Ovary (tissue), 9 donors: ENCODE results near the gene G3BP1. TPM values are rescaled to one million over a fixed set of nuclear protein-coding genes. Genes with fewer than 3 reads are reported as not detected.

ENCODE experiments used
- DNase-seq, 5 donors: peaks; one replicate each; pipeline ENCODE4 v3.0.0-alpha.2; 2019 to 2020
- H3K27ac ChIP-seq, 2 donors: fragments of 200-600 bp; one replicate each; pipeline versions ENCODE4 v1.5.1 to v1.8.0; 2019 to 2022
- H3K27me3 ChIP-seq: fragments of 200-600 bp; one replicate; pipeline ENCODE4 v1.8.0; 2022
- H3K36me3 ChIP-seq: fragments of 200-600 bp; sonication (generic); one replicate; pipeline ENCODE4 v1.5.1; 2019
- H3K4me1 ChIP-seq: one replicate; pipeline ENCODE4 v1.8.1; 2013; ENCODE audit warnings: mild to moderate bottlenecking, moderate library complexity; ENCODE audit not compliant: insufficient read depth
- H3K4me3 ChIP-seq: fragments of 200-600 bp; sonication (generic); one replicate; pipeline ENCODE4 v1.5.1; 2017
- H3K9me3 ChIP-seq, 2 donors: fragments of 200-600 bp in 1 of 2; sonication (generic) in 1 of 2; one replicate each; pipeline versions ENCODE4 v1.5.1 to v1.8.1; 2013 to 2019; ENCODE audit warnings: mild to moderate bottlenecking in 1 of 2, moderate library complexity in 1 of 2
- EP300 ChIP-seq: sonication (generic); formaldehyde crosslinking; IDR thresholded peaks from one replicate; pipeline ENCODE4 v1.6.1; 2017; ENCODE audit warnings: antibody characterized with exemption
- POLR2A ChIP-seq: fragments of 450-650 bp; IDR thresholded peaks from one replicate; pipeline ENCODE4 v1.6.1; 2017; ENCODE audit warnings: antibody characterized with exemption, mild to moderate bottlenecking, moderate library complexity
- WGBS, 3 donors: extraction: QIAGEN DNeasy Blood & Tissue Kit in 1 of 3; methylation state at CpG; one replicate each; pipeline versions ENCODE4 v1.1.5 to v1.1.7; 2013 to 2017; 5-methylcytosine and 5-hydroxymethylcytosine counted together
- intact Hi-C, 4 donors: fragments of 100-400 bp; cut with DNase I; formaldehyde crosslinking; loops; one replicate each; pipeline versions ENCODE4 v1.11.0 to v1.15.1; 2022 to 2023
- polyA plus RNA-seq, 2 donors: library from polyadenylated mRNA; stranded (reverse); fragments of 200-250 nt in 1 of 2; fragments of 350-450 nt in 1 of 2; fragmentation: Illumina TruSeq in 1 of 2; extraction: RNeasy Lipid Tissue Mini Kit (QIAGEN cat#74804) in 1 of 2; gene quantifications; one replicate each; pipeline ENCODE4 v1.2.3, GENCODE V29; 2013 to 2014
- total RNA-seq, 7 donors: library from RNA; depleted of rRNA in 2 of 7; stranded (reverse); fragments of >200 nt in 2 of 7; fragmentation: NEBNext Ultra II Directional in 3 of 7; extraction: Animal tissue kit (Norgen Biotek cat#: 25700) in 3 of 7; gene quantifications; one replicate each; pipeline versions ENCODE4 v1.1.0 to v1.2.4, GENCODE V29; 2016 to 2023
- TF ChIP-seq, protein P1 (sequence below), 3 donors: fragments of 450-650 bp in 2 of 3; fragments of 200-600 bp in 1 of 3; IDR thresholded peaks; one replicate each; pipeline versions ENCODE4 v1.5.1 to v1.8.0; 2016 to 2022; ENCODE audit warnings: antibody characterized with exemption in 3 of 3, mild to moderate bottlenecking in 1 of 3
- donor health status: DM: no; HTN: no; CAD: no; lungs with moderate emphysema.
- donor health status: DM: no; HTN: no; CAD: no.
- donor health status: Bipolar disorder and iron deficiency.
- donor health status: DM: yes; HTN: yes; CAD: no.
- donor health status: DM: no; HTN: no; CAD: no.
- donor health status: DM: yes; HTN: yes; CAD: no.

The G3BP1 gene
- total and polyA plus RNA-seq, 9 donors = 31.0 to 224 (median 153) TPM

DNA sequence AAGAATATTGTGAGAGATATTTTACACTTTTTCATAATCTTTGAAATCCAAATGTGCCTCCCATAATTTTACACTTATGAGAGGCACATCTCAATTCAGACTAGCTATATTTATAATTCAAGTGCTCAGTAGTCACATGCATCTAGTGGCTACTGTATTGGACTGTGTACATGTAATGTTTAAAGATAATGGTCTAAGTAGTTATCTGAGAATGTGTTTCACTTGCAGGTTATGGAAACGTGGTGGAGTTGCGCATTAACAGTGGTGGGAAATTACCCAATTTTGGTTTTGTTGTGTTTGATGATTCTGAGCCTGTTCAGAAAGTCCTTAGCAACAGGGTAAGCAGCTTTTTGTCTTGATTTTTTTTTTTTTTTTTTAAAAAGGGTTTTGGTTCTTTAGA, 28.8 kb downstream of the G3BP1 start:
- intact Hi-C loops = no loop called here
- Histone ChIP-seq H3K36me3 (no peaks in the 10 kb centered on the region), H3K27ac (no peak overlapping the region), H3K27me3 (no peaks in the 10 kb centered on the region), H3K9me3 (no peaks in the 10 kb centered on the region), H3K4me3 (no peak overlapping the region), H3K4me1 (peaks cover 1% of the 10 kb centered on the region)
- 76 to 78% (median 78%) methylated on average over 2 of the region's 2 CpGs for WGBS, 3 donors
- TF ChIP-seq POLR2A (no peak), EP300 (no peak)
- TF ChIP-seq, protein P1, sequence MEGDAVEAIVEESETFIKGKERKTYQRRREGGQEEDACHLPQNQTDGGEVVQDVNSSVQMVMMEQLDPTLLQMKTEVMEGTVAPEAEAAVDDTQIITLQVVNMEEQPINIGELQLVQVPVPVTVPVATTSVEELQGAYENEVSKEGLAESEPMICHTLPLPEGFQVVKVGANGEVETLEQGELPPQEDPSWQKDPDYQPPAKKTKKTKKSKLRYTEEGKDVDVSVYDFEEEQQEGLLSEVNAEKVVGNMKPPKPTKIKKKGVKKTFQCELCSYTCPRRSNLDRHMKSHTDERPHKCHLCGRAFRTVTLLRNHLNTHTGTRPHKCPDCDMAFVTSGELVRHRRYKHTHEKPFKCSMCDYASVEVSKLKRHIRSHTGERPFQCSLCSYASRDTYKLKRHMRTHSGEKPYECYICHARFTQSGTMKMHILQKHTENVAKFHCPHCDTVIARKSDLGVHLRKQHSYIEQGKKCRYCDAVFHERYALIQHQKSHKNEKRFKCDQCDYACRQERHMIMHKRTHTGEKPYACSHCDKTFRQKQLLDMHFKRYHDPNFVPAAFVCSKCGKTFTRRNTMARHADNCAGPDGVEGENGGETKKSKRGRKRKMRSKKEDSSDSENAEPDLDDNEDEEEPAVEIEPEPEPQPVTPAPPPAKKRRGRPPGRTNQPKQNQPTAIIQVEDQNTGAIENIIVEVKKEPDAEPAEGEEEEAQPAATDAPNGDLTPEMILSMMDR (IDR thresholded peaks at IDR 0.05) = no peak
- no peak for DNase-seq

DNA sequence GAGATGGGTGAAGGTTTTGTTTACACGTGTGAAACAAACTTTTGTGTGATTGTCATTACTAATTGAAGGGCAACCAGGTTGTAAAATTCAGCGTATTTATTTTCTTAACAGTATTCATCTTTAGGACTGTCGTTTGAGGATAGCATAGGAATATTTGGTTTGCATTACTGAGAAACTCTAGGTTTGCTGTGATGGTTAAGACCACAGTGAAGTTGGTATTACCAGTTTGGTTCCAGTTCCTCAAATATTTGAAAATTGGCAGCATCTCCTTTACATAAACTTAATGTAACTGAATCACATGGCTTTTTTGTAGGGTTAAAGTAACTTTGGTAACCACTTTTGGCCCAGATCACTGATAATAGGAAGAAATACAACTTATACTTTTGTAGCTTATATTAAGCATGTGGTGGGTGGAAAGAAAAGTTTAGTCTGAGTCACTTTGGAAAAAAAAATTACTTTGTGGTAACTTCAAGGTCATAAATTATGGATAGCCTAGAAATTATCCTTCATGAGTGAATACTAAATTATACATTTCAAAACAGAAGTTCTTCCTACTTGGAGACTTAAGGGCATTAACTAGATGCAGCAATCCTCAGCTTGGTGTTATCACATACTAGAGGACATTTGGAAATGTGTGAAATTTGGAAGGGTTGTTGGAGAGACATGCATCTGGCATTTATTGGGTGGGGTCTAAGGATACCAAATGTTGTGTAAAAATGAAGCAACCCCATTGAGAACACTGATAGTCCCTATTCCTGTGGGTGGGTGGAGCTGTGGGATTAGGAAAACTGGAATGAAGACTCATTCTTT, 33.9 kb downstream of the G3BP1 start:
- DNase-seq = no peak
- no peaks in the 10 kb centered on the region for H3K9me3 ChIP-seq
- H3K27ac ChIP-seq = no peak overlapping the region
- intact Hi-C loops = no loop called here
- WGBS, 3 donors = 92 to 96% (median 95%) methylated on average over 3 of the region's 3 CpGs
- no peak for TF ChIP-seq EP300
- TF ChIP-seq POLR2A = no peak
- TF ChIP-seq, protein P1 (IDR thresholded peaks at IDR 0.05) = no peak
- H3K27me3 ChIP-seq = no peaks in the 10 kb centered on the region
- H3K4me1 ChIP-seq = peaks cover 1% of the 10 kb centered on the region
- no peak overlapping the region for H3K4me3 ChIP-seq
- no peaks in the 10 kb centered on the region for H3K36me3 ChIP-seq

DNA sequence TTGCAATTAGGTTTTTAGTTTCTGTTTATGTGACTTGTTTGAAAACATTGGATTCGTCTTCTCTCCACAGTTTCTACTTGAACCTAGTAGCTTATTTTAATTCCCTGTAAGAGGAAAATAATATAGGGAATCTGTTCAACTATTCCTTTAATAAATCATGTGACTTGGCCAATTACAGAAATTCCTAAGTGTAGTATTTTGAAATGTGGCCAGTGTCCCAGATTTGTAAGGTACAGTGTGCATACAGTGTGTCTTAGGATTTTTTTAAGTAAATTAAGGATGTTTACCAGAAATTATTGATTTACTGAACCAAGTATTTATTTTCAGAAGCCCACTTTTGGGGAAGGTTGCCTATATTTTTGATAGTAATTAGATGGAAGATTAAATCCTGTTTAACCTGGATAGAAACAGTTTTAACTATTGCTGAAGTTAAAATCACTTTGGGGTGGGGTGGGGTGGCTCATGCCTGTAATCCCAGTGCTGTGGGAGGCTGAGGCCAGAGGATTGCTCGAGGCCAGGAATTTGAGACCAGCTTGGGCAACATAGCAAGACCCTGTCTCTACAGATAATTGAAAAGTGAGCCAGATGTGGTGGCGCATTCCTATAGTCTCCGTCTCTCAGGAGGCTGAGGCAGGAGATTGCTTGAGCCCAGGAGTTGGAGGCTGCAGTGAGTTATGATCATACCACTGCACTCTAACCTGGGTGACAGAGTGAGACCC, 36.9 kb downstream of the G3BP1 start:
- TF ChIP-seq EP300 = no peak
- Histone ChIP-seq H3K36me3 (no peaks in the 10 kb centered on the region), H3K4me1 (peaks cover 1% of the 10 kb centered on the region), H3K27ac (no peak overlapping the region), H3K4me3 (no peak overlapping the region), H3K27me3 (no peaks in the 10 kb centered on the region), H3K9me3 (no peaks in the 10 kb centered on the region)
- DNase-seq = no peak
- WGBS, 3 donors = 75 to 77% (median 75%) methylated on average over 4 of the region's 4 CpGs
- intact Hi-C loops = no loop called here

DNA sequence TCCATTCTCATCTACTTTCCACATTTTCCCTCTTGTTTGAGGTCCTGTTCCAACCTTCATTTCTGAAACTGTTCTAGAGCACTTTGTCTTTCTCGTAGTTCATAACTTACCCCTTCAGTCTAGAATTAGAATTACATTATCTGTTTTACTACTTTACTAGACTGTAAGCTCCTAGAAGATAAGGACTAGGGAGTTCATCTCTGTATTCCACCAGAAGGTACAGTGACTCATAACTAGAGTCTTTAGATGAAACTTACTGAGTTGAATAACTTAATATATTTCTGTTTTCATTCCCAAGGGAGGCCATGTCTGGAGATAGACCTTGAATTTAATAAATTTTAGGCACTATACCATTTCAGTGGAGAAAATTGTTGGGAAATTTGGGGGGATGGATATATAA, 38.7 kb downstream of the G3BP1 start:
- Histone ChIP-seq H3K27ac (no peak overlapping the region), H3K36me3 (no peaks in the 10 kb centered on the region), H3K4me1 (peaks cover under 1% of the 10 kb centered on the region), H3K4me3 (no peak overlapping the region), H3K9me3 (no peaks in the 10 kb centered on the region), H3K27me3 (no peaks in the 10 kb centered on the region)
- intact Hi-C loops = no loop called here
- DNase-seq = no peak
- WGBS, 3 donors = 0 to 44% (median 30%) methylated on average over 1 of the region's 1 CpG
- TF ChIP-seq EP300 (no peak), POLR2A (no peak)
- TF ChIP-seq, protein P1 (IDR thresholded peaks at IDR 0.05) = no peak

DNA sequence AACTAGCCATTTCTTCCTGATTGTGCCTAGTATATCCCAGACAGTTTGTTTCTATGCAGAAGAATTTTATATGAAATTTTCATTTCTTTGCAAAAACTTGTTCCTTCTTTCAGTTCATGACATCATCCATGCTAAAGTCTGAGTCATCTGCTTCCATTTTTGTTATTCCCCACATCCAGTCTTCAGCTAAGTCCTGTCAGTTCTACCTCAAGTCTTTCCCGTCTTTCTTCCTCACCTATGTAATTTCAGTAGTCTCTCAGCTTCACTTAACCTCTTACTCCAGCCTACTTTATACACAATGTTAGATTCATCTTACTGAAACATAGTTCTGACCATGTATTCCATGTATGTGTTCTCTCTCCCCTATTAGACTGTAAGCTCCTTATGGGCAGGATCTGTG, 39.1 kb downstream of the G3BP1 start:
- H3K27ac ChIP-seq = no peak overlapping the region
- intact Hi-C loops = no loop called here
- H3K4me3 ChIP-seq = no peak overlapping the region
- TF ChIP-seq POLR2A (no peak), EP300 (no peak)
- TF ChIP-seq, protein P1 (IDR thresholded peaks at IDR 0.05) = no peak
- 93 to 100% (median 95%) methylated on average over 1 of the region's 1 CpG for WGBS, 3 donors
- H3K36me3 ChIP-seq = no peaks in the 10 kb centered on the region
- H3K4me1 ChIP-seq = no peaks in the 10 kb centered on the region
- no peaks in the 10 kb centered on the region for H3K27me3 ChIP-seq
- no peak for DNase-seq
- no peaks in the 10 kb centered on the region for H3K9me3 ChIP-seq
